NT2/D1 (cell line): Measurements from ENCODE around the gene CAMK1D.
"Not testable (repeated sequence)": the region's sequence is repeated elsewhere in the genome, so short reads cannot be mapped to it uniquely, and the experiment has no call there.

Source experiments
- DNase-seq: peaks from one replicate; pipeline ENCODE4 v3.0.0-alpha.2; 2011; ENCODE audit warnings: low read depth, low spot score
- H3K27me3 ChIP-seq: 2 replicates; pipeline ENCODE4 v1.6.0; 2011; ENCODE audit warnings: mild to moderate bottlenecking; ENCODE audit not compliant: insufficient read length, insufficient read depth
- H3K36me3 ChIP-seq: 2 replicates; pipeline ENCODE4 v1.6.1; 2011; ENCODE audit warnings: mild to moderate bottlenecking, low read length, mixed read lengths; ENCODE audit not compliant: insufficient read depth, insufficient read length
- H3K4me1 ChIP-seq: 2 replicates; pipeline ENCODE4 v1.5.1; 2011; ENCODE audit not compliant: insufficient read depth, insufficient read length
- H3K4me3 ChIP-seq: 2 replicates; pipeline ENCODE4 v1.5.1; 2011; ENCODE audit warnings: low read depth; ENCODE audit not compliant: insufficient read length
- H3K9ac ChIP-seq: 2 replicates; pipeline ENCODE4 v1.6.0; 2011; ENCODE audit warnings: low read depth; ENCODE audit not compliant: insufficient read length
- H3K9me3 ChIP-seq: 2 replicates; pipeline ENCODE4 v1.5.1; 2011; ENCODE audit warnings: mild to moderate bottlenecking, low read length; ENCODE audit not compliant: insufficient read depth
- SUZ12 ChIP-seq: IDR thresholded peaks from 2 replicates; pipeline ENCODE4 v1.6.1; 2011; ENCODE audit not compliant: insufficient read length, insufficient read depth; ENCODE audit errors: extremely low read depth
- YY1 ChIP-seq: IDR thresholded peaks from 2 replicates; pipeline ENCODE4 v1.6.1; 2011; ENCODE audit not compliant: insufficient read length, insufficient read depth
- ZNF274 ChIP-seq: IDR thresholded peaks from 2 replicates; pipeline ENCODE4 v1.6.1; 2011; ENCODE audit warnings: mild to moderate bottlenecking, low read depth, low read length

Gene CAMK1D

GRCh38 chr10:12541446-12542067 lies 192.2 kb downstream of the CAMK1D start:
- Histone ChIP-seq H3K36me3 (no peaks in the 10 kb centered on the region), H3K4me1 (no peaks in the 10 kb centered on the region), H3K9ac (no peak overlapping the region), H3K27me3 (no peaks in the 10 kb centered on the region), H3K4me3 (no peak overlapping the region), H3K9me3 (no peaks in the 10 kb centered on the region)
- TF ChIP-seq ZNF274 (no peak), YY1 (no peak), SUZ12 (no peak)
- DNase-seq = no peak

- H3K36me3 ChIP-seq = no peaks in the 10 kb centered on the region
- no peaks in the 10 kb centered on the region for H3K9me3 ChIP-seq
- no peak overlapping the region for H3K9ac ChIP-seq
- no peak overlapping the region for H3K4me3 ChIP-seq
- TF ChIP-seq ZNF274 (no peak), SUZ12 (no peak), YY1 (no peak)
- DNase-seq = no peak
- H3K4me1 ChIP-seq = no peaks in the 10 kb centered on the region
- no peaks in the 10 kb centered on the region for H3K27me3 ChIP-seq
Observed at GRCh38 chr10:12542133-12542670, 192.9 kb downstream of the CAMK1D start.

DNA sequence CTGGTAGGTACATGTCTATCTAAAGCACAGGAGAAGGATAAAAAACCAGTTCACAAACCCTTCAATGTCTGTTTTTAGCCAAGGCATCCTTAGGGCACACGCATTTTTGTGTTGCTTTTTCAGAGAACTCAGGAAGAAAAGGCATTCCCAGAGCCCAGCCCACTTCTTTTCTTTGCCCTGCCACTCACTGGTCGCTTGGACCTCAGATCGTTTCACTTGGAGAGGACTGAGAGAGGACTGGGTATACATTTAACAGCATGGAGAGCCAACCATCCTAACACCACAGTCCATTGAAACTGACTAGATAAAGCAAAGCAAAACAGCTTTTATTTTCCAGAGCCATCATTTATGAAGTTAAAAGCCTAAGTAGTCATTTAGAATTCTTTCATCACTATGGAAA lies 194.2 kb downstream of the CAMK1D start:
- DNase-seq = no peak
- no peak overlapping the region for H3K9ac ChIP-seq
- TF ChIP-seq YY1 (no peak), SUZ12 (no peak), ZNF274 (no peak)
- H3K4me3 ChIP-seq = no peak overlapping the region
- H3K9me3 ChIP-seq = no peaks in the 10 kb centered on the region
- H3K36me3 ChIP-seq = no peaks in the 10 kb centered on the region
- no peaks in the 10 kb centered on the region for H3K27me3 ChIP-seq
- no peaks in the 10 kb centered on the region for H3K4me1 ChIP-seq

- H3K27me3 ChIP-seq, H3K4me3 ChIP-seq, H3K4me1 ChIP-seq, DNase-seq, H3K36me3 ChIP-seq, H3K9ac ChIP-seq, H3K9me3 ChIP-seq: not testable (repeated sequence)
Observed at GRCh38 chr10:12546160-12546802, 196.9 kb downstream of the CAMK1D start.

- no peak for DNase-seq
- no peaks in the 10 kb centered on the region for H3K27me3 ChIP-seq
- H3K36me3 ChIP-seq = no peaks in the 10 kb centered on the region
- H3K9ac ChIP-seq = no peak overlapping the region
- TF ChIP-seq ZNF274 (no peak), SUZ12 (no peak), YY1 (no peak)
- no peak overlapping the region for H3K4me3 ChIP-seq
- no peaks in the 10 kb centered on the region for H3K9me3 ChIP-seq
- no peaks in the 10 kb centered on the region for H3K4me1 ChIP-seq
Observed at GRCh38 chr10:12547301-12547771, 198.0 kb downstream of the CAMK1D start.

- Histone ChIP-seq H3K27me3 (no peaks in the 10 kb centered on the region), H3K4me3 (no peak overlapping the region), H3K9ac (no peak overlapping the region), H3K36me3 (no peaks in the 10 kb centered on the region), H3K9me3 (no peaks in the 10 kb centered on the region), H3K4me1 (no peaks in the 10 kb centered on the region)
- TF ChIP-seq YY1 (no peak), SUZ12 (no peak), ZNF274 (no peak)
- no peak for DNase-seq
Observed at GRCh38 chr10:12549297-12549696, 199.9 kb downstream of the CAMK1D start.

- H3K4me3 ChIP-seq = no peak overlapping the region
- TF ChIP-seq SUZ12 = no peak
- TF ChIP-seq YY1 = no peak
- no peak for TF ChIP-seq ZNF274
- no peak overlapping the region for H3K9ac ChIP-seq
- H3K9me3 ChIP-seq = no peaks in the 10 kb centered on the region
- H3K36me3 ChIP-seq = no peaks in the 10 kb centered on the region
- no peaks in the 10 kb centered on the region for H3K4me1 ChIP-seq
- no peaks in the 10 kb centered on the region for H3K27me3 ChIP-seq
- DNase-seq = no peak
Observed at GRCh38 chr10:12550994-12551393, 201.6 kb downstream of the CAMK1D start.
